ENCODE data around the gene SLC36A3.

GRCh38 chr5:151328734-151329133 is 25.2 kb upstream of the SLC36A3 start:
- TF ChIP-seq POLR2A (IDR thresholded peaks at IDR 0.05; ENCODE audit: low read depth, low read length) (no peak), CTCF (conservative IDR thresholded peaks at IDR 0.05; ENCODE audit: low read depth, low read length) (no peak), RAD21 (IDR thresholded peaks at IDR 0.05; ENCODE audit: low read length) (no peak), RFX5 (IDR thresholded peaks at IDR 0.05; ENCODE audit: low read depth, low read length) (no peak), SMC3 (IDR thresholded peaks at IDR 0.05; ENCODE audit: low read depth, low read length) (no peak), USF2 (IDR thresholded peaks at IDR 0.05; ENCODE audit: low read depth, low read length) (no peak), CHD1 (IDR thresholded peaks at IDR 0.05; ENCODE audit: low read depth, low read length) (no peak)

Measured in IMR-90 (cell line).